Measurements from ENCODE around the gene MS4A12. TPM values are rescaled to one million over a fixed set of nuclear protein-coding genes. Genes with fewer than 3 reads are reported as not detected.
"Not testable (repeated sequence)": the region's sequence is repeated elsewhere in the genome, so short reads cannot be mapped to it uniquely, and the experiment has no call there.

The MS4A12 gene, protein sequence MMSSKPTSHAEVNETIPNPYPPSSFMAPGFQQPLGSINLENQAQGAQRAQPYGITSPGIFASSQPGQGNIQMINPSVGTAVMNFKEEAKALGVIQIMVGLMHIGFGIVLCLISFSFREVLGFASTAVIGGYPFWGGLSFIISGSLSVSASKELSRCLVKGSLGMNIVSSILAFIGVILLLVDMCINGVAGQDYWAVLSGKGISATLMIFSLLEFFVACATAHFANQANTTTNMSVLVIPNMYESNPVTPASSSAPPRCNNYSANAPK
- not detected in 2 replicates for total RNA-seq (2012; rRNA removed)

DNA sequence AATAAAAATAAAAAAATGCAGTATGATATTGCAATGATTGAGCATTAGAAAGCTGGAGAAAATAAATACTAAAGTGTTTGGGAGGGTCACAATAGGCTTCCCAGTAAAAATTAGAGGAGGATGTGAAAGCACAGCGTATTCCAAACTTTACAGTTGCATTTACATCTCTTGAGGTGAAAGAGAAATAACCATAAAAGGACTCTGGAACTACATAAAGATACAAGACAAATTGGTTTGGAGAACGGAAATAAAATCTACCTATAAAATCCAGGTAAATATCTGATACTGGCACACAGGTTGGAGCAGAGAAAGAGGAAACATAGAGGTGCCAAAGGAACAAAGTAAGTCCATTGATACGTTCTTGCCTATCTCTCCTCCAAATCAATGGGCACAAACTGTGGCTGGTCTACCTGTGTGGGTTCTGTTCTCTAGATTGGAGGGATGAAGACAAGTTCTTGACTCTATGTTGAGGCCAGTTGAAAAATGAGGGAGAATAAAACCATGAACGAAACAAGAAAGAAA is at the start of gene MS4A12:
MS4A12 (plus strand) TSS at position 291 of the 522 bp plus-strand sequence. CDS start 4,541 bp downstream, outside the sequence.
- Histone ChIP-seq H3K4me2 (ENCODE audit: low read length) (no peak within 1 kb of the TSS), H3K4me1 (ENCODE audit: control insufficient read depth, insufficient read depth, low read length) (no peaks in the 10 kb centered on the region), H3K36me3 (ENCODE audit: insufficient read depth, low read length) (no peaks in the 10 kb centered on the region), H3K27me3 (ENCODE audit: control insufficient read depth, insufficient read depth, low read length) (no peaks in the 10 kb centered on the region), H3K9ac (ENCODE audit: low read depth, low read length) (no peak within 1 kb of the TSS), H3K9me3 (replicated peaks; ENCODE audit: low read length) (no peaks in the 10 kb centered on the region), H3K4me3 (ENCODE audit: low read length) (no peak within 1 kb of the TSS)

DNA sequence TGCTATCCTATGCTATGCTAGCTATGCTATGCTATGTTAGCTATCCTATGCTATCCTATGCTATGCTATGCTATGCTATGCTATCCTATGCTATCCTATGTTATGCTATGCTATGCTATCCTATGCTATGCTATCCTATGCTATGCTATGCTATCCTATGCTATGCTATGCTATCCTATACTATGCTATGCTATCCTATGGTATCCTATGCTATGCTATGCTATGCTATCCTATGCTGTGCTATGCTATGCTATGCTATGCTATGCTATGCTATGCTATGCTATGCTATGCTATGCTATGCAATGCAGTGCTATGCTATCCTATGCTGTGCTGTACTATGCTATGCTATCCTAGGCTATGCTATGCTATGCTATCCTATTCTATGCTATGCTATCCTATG is 45.5 kb upstream of the MS4A12 start:
- Histone ChIP-seq H3K27me3 (ENCODE audit: control insufficient read depth, insufficient read depth, low read length) (no peaks in the 10 kb centered on the region), H3K9me3 (replicated peaks; ENCODE audit: low read length) (no peaks in the 10 kb centered on the region), H3K4me3 (ENCODE audit: low read length) (no peak overlapping the region), H3K36me3 (ENCODE audit: insufficient read depth, low read length) (no peaks in the 10 kb centered on the region), H3K9ac (ENCODE audit: low read depth, low read length) (no peak overlapping the region), H3K4me1 (ENCODE audit: control insufficient read depth, insufficient read depth, low read length) (no peaks in the 10 kb centered on the region), H3K4me2 (ENCODE audit: low read length) (no peak overlapping the region)

DNA sequence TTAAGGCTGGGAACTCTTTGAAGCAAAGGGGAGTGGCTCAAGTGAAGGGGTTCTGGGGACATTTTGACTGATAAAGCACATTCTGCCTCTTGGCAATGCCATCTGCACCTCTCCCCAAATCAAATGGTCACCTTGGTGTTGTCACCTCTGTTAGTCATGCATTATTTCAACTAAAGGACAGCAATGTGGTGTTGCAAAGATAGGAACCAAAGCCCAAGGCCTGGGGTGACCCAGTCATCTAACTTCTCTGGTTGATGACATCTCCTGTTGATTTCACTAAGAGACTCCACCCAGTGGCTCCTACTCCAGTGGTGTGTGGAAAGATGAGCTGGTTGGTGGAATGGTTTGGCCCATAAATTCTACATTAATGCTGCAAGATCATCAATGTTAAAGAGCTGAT is 44.7 kb upstream of the MS4A12 start:
- H3K4me2 ChIP-seq (ENCODE audit: low read length) = no peak overlapping the region
- no peaks in the 10 kb centered on the region for H3K4me1 ChIP-seq (ENCODE audit: control insufficient read depth, insufficient read depth, low read length)
- H3K36me3 ChIP-seq (ENCODE audit: insufficient read depth, low read length) = no peaks in the 10 kb centered on the region
- H3K9ac ChIP-seq (ENCODE audit: low read depth, low read length) = no peak overlapping the region
- H3K4me3 ChIP-seq (ENCODE audit: low read length) = no peak overlapping the region
- H3K9me3 ChIP-seq (replicated peaks; ENCODE audit: low read length) = no peaks in the 10 kb centered on the region
- H3K27me3 ChIP-seq (ENCODE audit: control insufficient read depth, insufficient read depth, low read length) = no peaks in the 10 kb centered on the region

DNA sequence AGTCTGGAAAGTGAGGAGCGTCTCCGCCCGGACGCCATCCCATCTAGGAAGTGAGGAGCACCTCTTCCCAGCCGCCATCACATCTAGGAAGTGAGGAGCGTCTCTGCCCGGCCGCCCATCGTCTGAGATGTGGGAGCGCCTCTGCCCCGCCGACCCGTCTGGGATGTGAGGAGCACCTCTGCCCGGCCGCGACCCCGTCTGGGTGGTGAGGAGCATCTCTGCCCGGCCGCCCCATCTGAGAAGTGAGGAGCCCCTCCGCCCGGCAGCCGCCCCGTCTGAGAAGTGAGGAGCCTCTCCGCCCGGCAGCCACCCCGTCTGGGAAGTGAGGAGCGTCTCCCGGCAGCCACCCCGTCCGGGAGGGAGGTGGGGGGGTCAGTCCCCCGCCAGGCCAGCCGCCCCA is 41.4 kb upstream of the MS4A12 start:
- not testable (repeated sequence) for H3K4me3 ChIP-seq (ENCODE audit: low read length); H3K4me1 ChIP-seq (ENCODE audit: control insufficient read depth, insufficient read depth, low read length); H3K4me2 ChIP-seq (ENCODE audit: low read length); H3K9me3 ChIP-seq (replicated peaks; ENCODE audit: low read length); H3K9ac ChIP-seq (ENCODE audit: low read depth, low read length); H3K27me3 ChIP-seq (ENCODE audit: control insufficient read depth, insufficient read depth, low read length); H3K36me3 ChIP-seq (ENCODE audit: insufficient read depth, low read length)

DNA sequence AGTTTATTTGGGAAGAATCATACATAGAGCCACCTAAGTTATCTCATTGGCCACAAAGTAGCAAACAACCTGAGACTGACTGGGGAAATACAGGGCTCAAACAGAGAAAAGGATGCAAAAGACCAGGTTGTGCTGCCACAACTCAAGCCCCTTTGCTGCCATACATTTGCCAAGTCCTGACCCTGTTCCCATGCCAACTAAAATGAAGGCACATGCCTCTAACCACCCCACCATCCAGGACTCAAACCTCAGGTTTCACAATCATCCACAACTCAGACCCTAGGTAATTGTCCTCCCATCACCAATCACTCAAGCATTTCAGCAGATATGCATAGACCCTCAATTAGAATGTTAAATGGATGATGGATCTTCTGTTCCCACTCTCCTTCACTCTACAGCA is 38.4 kb upstream of the MS4A12 start:
- H3K9ac ChIP-seq (ENCODE audit: low read depth, low read length) = no peak overlapping the region
- H3K4me1 ChIP-seq (ENCODE audit: control insufficient read depth, insufficient read depth, low read length) = no peaks in the 10 kb centered on the region
- H3K27me3 ChIP-seq (ENCODE audit: control insufficient read depth, insufficient read depth, low read length) = no peaks in the 10 kb centered on the region
- no peaks in the 10 kb centered on the region for H3K36me3 ChIP-seq (ENCODE audit: insufficient read depth, low read length)
- H3K4me2 ChIP-seq (ENCODE audit: low read length) = no peak overlapping the region
- H3K9me3 ChIP-seq (replicated peaks; ENCODE audit: low read length) = peaks cover 5% of the 10 kb centered on the region
- no peak overlapping the region for H3K4me3 ChIP-seq (ENCODE audit: low read length)

DNA sequence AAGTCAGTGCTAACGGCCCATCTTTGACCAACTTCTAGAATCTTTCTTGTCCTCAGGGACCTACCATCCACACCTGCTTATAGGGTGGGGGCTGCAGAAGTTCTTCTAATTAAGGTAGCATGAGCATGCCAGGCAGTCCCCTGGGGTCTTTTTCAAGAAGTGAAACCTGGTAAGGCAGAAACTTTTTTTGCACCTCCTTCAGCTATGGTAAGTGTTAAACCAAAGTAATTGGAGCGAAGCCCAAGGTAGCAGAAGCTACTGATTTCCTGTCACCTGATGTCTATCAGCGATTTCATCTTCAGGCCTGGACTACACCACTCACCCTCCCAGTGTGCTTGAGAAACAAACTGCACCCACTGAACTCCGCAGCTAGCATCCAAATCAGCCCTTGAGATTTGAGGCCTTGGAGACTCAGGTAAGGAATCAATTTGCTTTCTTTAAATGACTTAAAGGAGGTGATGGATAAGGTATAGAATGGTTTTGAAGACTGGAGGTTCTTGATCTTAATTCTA is 37.0 kb upstream of the MS4A12 start, which contains the start of gene MS4A1:
MS4A1 (plus strand) TSS at position 317 of the 512 bp plus-strand sequence. CDS start 6,528 bp downstream, outside the sequence.
- Histone ChIP-seq H3K4me3 (ENCODE audit: low read length) (no peak within 1 kb of the TSS), H3K36me3 (ENCODE audit: insufficient read depth, low read length) (no peaks in the 10 kb centered on the region), H3K4me2 (ENCODE audit: low read length) (no peak within 1 kb of the TSS), H3K27me3 (ENCODE audit: control insufficient read depth, insufficient read depth, low read length) (no peaks in the 10 kb centered on the region), H3K9ac (ENCODE audit: low read depth, low read length) (no peak within 1 kb of the TSS), H3K9me3 (replicated peaks; ENCODE audit: low read length) (peaks cover 10% of the 10 kb centered on the region), H3K4me1 (ENCODE audit: control insufficient read depth, insufficient read depth, low read length) (no peaks in the 10 kb centered on the region)

DNA sequence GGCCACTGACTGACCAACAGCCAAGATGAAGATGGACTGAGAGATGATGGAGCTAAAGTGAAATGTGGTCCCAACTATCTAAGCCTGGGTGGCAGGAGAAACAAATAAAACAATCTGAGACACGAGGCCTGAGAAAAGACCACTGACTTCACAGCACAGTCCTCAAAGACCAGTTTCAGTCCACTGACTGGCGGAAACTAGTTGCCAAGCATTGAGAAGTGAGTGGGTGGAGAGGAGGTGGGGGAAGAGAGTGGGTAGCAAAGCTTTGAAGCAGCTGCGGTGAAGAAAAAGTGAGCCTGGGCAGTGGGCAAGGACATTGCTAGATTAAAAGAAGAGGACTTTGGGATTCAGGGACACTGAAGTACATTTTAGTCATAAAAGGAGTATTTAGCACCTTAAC is 35.0 kb upstream of the MS4A12 start:
- no peak overlapping the region for H3K4me3 ChIP-seq (ENCODE audit: low read length)
- no peak overlapping the region for H3K4me2 ChIP-seq (ENCODE audit: low read length)
- no peaks in the 10 kb centered on the region for H3K4me1 ChIP-seq (ENCODE audit: control insufficient read depth, insufficient read depth, low read length)

DNA sequence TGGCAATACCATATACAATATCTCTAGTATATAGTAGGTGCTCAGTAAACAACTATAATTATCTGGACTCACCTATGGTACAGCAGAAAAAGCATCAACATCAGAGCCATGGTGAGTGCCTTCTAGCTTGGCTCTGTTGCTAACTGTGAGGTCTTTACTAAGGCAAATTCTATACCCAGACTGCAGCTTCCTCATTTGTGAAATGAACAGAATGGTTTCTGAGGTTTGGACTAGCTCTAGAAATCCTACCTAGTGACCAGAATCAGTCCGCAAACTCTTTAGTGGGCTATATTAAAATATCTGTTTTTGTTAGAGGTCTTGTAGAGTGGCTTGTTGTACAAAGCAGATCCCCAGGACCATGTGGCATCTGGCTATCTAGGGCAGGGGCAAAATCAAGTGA is 33.2 kb upstream of the MS4A12 start:
- H3K36me3 ChIP-seq (ENCODE audit: insufficient read depth, low read length) = no peaks in the 10 kb centered on the region
- H3K4me1 ChIP-seq (ENCODE audit: control insufficient read depth, insufficient read depth, low read length) = no peaks in the 10 kb centered on the region
- no peak overlapping the region for H3K4me2 ChIP-seq (ENCODE audit: low read length)
- H3K9ac ChIP-seq (ENCODE audit: low read depth, low read length) = no peak overlapping the region
- H3K9me3 ChIP-seq (replicated peaks; ENCODE audit: low read length) = peaks cover 14% of the 10 kb centered on the region
- H3K4me3 ChIP-seq (ENCODE audit: low read length) = no peak overlapping the region
- no peaks in the 10 kb centered on the region for H3K27me3 ChIP-seq (ENCODE audit: control insufficient read depth, insufficient read depth, low read length)

More for the DNA sequence above, 35.0 kb upstream of the MS4A12 start:
- Histone ChIP-seq H3K9ac (ENCODE audit: low read depth, low read length) (no peak overlapping the region), H3K9me3 (replicated peaks; ENCODE audit: low read length) (peaks cover 14% of the 10 kb centered on the region), H3K27me3 (ENCODE audit: control insufficient read depth, insufficient read depth, low read length) (no peaks in the 10 kb centered on the region), H3K36me3 (ENCODE audit: insufficient read depth, low read length) (no peaks in the 10 kb centered on the region)

DNA sequence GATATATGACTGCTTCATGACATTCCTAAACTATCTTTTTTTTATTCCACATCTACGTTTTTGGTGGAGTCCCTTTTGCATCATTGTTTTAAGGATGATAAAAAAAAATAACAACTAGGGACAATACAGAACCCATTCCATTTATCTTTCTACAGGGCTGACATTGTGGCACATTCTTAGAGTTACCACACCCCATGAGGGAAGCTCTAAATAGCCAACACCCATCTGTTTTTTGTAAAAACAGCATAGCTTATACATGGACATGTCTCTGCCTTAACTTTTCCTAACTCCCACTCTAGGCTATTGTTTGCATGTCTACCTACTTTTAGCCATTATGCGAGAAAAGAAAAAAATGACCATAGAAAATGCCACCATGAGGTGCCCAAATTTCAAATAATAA is 23.7 kb upstream of the MS4A12 start:
- Histone ChIP-seq H3K4me3 (ENCODE audit: low read length) (no peak overlapping the region), H3K4me1 (ENCODE audit: control insufficient read depth, insufficient read depth, low read length) (no peaks in the 10 kb centered on the region), H3K36me3 (ENCODE audit: insufficient read depth, low read length) (no peaks in the 10 kb centered on the region), H3K9me3 (replicated peaks; ENCODE audit: low read length) (no peaks in the 10 kb centered on the region), H3K9ac (ENCODE audit: low read depth, low read length) (no peak overlapping the region), H3K4me2 (ENCODE audit: low read length) (no peak overlapping the region), H3K27me3 (ENCODE audit: control insufficient read depth, insufficient read depth, low read length) (no peaks in the 10 kb centered on the region)

DNA sequence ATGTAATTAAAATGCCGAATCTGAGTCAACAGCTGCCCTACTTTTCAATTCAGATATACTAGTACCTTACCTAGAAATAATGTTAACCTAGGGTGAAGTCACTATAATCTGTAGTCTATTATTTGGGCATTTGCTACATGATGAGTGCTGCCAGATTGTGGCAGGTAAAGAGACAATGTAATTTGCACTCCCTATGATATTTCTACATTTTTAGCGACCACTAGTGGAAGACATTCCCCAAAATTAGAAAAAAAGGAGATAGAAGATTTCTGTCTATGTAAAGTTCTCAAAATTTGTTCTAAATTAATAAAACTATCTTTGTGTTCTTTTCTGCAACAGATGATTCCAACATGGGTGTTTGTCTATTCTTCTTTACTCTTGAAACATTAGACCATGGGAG is 22.9 kb upstream of the MS4A12 start:
- H3K36me3 ChIP-seq (ENCODE audit: insufficient read depth, low read length) = no peaks in the 10 kb centered on the region
- H3K4me3 ChIP-seq (ENCODE audit: low read length) = no peak overlapping the region
- no peak overlapping the region for H3K9ac ChIP-seq (ENCODE audit: low read depth, low read length)
- no peaks in the 10 kb centered on the region for H3K9me3 ChIP-seq (replicated peaks; ENCODE audit: low read length)
- no peak overlapping the region for H3K4me2 ChIP-seq (ENCODE audit: low read length)
- H3K27me3 ChIP-seq (ENCODE audit: control insufficient read depth, insufficient read depth, low read length) = no peaks in the 10 kb centered on the region
- H3K4me1 ChIP-seq (ENCODE audit: control insufficient read depth, insufficient read depth, low read length) = no peaks in the 10 kb centered on the region

DNA sequence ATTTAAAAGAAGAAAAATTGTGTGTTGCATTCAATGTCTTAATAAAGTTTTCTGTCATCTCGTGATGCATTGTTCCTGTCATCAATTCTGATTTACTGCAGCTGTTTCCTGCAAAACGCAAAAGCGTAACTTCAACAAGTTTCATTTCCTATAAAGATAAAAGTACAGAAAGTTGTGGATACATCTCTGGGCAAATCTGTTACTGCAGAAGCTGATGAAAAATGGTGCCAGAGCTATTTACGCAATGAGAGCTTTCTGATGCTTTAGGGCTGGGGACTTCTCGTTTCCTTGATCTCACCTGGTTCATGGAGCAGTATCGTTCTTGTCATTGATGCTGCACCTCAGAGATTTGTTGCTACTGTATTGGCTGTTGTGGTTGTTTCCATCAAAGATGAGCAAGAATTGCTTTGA is 15.5 kb upstream of the MS4A12 start:
- H3K4me1 ChIP-seq (ENCODE audit: control insufficient read depth, insufficient read depth, low read length) = no peaks in the 10 kb centered on the region
- H3K36me3 ChIP-seq (ENCODE audit: insufficient read depth, low read length) = no peaks in the 10 kb centered on the region
- H3K9me3 ChIP-seq (replicated peaks; ENCODE audit: low read length) = no peaks in the 10 kb centered on the region
- H3K4me2 ChIP-seq (ENCODE audit: low read length) = no peak overlapping the region
- H3K27me3 ChIP-seq (ENCODE audit: control insufficient read depth, insufficient read depth, low read length) = no peaks in the 10 kb centered on the region
- H3K9ac ChIP-seq (ENCODE audit: low read depth, low read length) = no peak overlapping the region
- no peak overlapping the region for H3K4me3 ChIP-seq (ENCODE audit: low read length)

DNA sequence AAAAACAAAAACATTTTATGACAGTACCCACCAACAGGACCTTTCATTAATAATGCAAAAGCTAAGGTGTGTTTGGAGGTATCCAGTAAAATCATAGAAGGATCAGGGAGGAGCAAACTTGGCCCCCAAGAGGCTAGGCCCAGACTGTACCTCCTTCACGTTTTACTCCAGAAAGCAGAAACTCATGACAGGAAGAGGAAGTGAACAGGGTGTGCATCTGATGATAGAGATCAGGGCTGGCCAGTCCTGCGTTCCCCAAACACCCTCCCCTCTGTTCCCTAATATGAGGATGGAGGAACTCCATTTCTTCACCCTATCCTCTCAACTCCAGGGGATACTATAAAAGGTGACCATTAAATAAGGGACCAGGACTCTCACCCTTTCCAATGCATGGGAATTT is 10.2 kb upstream of the MS4A12 start:
- Histone ChIP-seq H3K9me3 (replicated peaks; ENCODE audit: low read length) (peaks cover 5% of the 10 kb centered on the region), H3K4me2 (ENCODE audit: low read length) (no peak overlapping the region), H3K9ac (ENCODE audit: low read depth, low read length) (no peak overlapping the region), H3K4me3 (ENCODE audit: low read length) (no peak overlapping the region), H3K36me3 (ENCODE audit: insufficient read depth, low read length) (no peaks in the 10 kb centered on the region), H3K27me3 (ENCODE audit: control insufficient read depth, insufficient read depth, low read length) (no peaks in the 10 kb centered on the region), H3K4me1 (ENCODE audit: control insufficient read depth, insufficient read depth, low read length) (no peaks in the 10 kb centered on the region)

All from skeletal muscle satellite cell (primary cell).